Esophagus muscularis mucosa (tissue), 4 donors: ENCODE results near the gene YIPF2.

ENCODE experiments used
- EP300 ChIP-seq: sonication (generic); formaldehyde crosslinking; IDR thresholded peaks from one replicate; pipeline ENCODE4 v1.6.1; 2017; ENCODE audit warnings: antibody characterized with exemption
- POLR2A ChIP-seq: fragments of 450-650 bp; IDR thresholded peaks from one replicate; pipeline ENCODE4 v1.6.1; 2017; ENCODE audit warnings: antibody characterized with exemption, moderate library complexity, mild to moderate bottlenecking, low read depth
- POLR2AphosphoS5 ChIP-seq, 2 donors: sonication (generic); formaldehyde crosslinking; IDR thresholded peaks; one replicate each; pipeline ENCODE4 v1.6.1; 2017; ENCODE audit warnings: antibody characterized with exemption in 2 of 2
- TF ChIP-seq, protein P1 (sequence below), 3 experiments: fragments of 200-600 bp in 2 of 3; fragments of 450-650 bp in 1 of 3; sonication (generic) in 2 of 3; IDR thresholded peaks; one replicate each; pipeline ENCODE4 v1.5.1; 2017 to 2019; ENCODE audit warnings: antibody characterized with exemption in 3 of 3, mild to moderate bottlenecking in 2 of 3, moderate library complexity in 1 of 3

DNA sequence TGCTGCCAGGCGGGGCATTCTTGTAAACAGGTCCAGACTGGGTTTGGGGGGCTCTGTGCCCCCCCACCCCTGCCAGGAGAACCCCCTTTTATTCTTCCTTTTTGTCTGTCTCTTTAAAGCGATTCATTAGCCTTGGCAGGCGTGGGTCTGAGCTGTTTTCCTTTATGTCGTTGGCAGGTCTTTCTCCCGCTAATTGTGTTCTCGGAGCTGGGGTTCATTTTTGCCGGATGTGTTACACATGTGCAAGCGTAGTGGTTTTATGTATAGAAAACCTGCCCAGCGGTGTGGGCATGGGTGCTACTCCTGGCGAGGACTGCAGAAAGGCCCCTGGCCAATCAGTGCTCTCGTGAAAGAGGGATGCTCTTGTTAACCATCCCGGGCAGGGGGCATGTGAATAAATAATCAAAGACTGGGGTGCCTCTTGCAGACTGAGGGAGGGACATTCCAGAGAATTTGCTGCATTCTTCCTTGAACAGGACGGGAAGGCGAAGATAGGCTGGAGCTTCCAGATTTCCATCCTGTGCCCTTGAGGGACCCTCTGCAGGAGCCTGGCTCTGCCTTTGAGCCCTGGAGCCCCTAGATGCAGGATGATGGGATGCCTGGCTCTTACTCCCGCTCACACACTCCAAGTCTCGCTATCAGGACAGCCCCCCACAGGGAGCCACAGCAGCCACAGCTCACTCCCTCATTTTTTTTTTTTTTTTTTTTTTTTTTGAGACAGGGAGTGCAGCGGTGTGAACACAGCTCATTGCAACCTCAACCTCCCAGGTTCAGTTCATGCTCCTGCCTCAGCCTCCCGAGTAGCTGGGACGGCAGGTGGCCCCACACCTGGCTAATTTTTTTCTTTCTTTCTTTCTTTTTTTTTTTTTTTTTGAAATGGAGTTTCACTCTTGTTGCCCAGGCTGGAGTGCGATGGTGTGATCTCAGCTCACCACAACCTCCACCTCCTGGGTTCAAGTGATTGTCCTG lies 43.0 kb downstream of the YIPF2 start:
- TF ChIP-seq, protein P1, sequence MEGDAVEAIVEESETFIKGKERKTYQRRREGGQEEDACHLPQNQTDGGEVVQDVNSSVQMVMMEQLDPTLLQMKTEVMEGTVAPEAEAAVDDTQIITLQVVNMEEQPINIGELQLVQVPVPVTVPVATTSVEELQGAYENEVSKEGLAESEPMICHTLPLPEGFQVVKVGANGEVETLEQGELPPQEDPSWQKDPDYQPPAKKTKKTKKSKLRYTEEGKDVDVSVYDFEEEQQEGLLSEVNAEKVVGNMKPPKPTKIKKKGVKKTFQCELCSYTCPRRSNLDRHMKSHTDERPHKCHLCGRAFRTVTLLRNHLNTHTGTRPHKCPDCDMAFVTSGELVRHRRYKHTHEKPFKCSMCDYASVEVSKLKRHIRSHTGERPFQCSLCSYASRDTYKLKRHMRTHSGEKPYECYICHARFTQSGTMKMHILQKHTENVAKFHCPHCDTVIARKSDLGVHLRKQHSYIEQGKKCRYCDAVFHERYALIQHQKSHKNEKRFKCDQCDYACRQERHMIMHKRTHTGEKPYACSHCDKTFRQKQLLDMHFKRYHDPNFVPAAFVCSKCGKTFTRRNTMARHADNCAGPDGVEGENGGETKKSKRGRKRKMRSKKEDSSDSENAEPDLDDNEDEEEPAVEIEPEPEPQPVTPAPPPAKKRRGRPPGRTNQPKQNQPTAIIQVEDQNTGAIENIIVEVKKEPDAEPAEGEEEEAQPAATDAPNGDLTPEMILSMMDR (IDR thresholded peaks at IDR 0.05), result no peak
- no peak for TF ChIP-seq POLR2A
- TF ChIP-seq POLR2AphosphoS5 (IDR thresholded peaks at IDR 0.05), result no peak
- TF ChIP-seq EP300, result no peak
